Measurements from ENCODE around the gene CCL25.

GRCh38 chr19:8021374-8021773, 31.2 kb upstream of the CCL25 start:
- TF ChIP-seq, protein P1, sequence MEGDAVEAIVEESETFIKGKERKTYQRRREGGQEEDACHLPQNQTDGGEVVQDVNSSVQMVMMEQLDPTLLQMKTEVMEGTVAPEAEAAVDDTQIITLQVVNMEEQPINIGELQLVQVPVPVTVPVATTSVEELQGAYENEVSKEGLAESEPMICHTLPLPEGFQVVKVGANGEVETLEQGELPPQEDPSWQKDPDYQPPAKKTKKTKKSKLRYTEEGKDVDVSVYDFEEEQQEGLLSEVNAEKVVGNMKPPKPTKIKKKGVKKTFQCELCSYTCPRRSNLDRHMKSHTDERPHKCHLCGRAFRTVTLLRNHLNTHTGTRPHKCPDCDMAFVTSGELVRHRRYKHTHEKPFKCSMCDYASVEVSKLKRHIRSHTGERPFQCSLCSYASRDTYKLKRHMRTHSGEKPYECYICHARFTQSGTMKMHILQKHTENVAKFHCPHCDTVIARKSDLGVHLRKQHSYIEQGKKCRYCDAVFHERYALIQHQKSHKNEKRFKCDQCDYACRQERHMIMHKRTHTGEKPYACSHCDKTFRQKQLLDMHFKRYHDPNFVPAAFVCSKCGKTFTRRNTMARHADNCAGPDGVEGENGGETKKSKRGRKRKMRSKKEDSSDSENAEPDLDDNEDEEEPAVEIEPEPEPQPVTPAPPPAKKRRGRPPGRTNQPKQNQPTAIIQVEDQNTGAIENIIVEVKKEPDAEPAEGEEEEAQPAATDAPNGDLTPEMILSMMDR (tag by site-specific recombination; IDR thresholded peaks at IDR 0.05), result no peak
- no peak for TF ChIP-seq ZXDB (tag by site-specific recombination; IDR thresholded peaks at IDR 0.05)
- TF ChIP-seq ZBTB20 (tag by site-specific recombination; IDR thresholded peaks at IDR 0.05), result no peak
- no peak for TF ChIP-seq KLF10 (tag by site-specific recombination; IDR thresholded peaks at IDR 0.05)
- TF ChIP-seq, protein P2, sequence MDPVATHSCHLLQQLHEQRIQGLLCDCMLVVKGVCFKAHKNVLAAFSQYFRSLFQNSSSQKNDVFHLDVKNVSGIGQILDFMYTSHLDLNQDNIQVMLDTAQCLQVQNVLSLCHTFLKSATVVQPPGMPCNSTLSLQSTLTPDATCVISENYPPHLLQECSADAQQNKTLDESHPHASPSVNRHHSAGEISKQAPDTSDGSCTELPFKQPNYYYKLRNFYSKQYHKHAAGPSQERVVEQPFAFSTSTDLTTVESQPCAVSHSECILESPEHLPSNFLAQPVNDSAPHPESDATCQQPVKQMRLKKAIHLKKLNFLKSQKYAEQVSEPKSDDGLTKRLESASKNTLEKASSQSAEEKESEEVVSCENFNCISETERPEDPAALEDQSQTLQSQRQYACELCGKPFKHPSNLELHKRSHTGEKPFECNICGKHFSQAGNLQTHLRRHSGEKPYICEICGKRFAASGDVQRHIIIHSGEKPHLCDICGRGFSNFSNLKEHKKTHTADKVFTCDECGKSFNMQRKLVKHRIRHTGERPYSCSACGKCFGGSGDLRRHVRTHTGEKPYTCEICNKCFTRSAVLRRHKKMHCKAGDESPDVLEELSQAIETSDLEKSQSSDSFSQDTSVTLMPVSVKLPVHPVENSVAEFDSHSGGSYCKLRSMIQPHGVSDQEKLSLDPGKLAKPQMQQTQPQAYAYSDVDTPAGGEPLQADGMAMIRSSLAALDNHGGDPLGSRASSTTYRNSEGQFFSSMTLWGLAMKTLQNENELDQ (tag by site-specific recombination; IDR thresholded peaks at IDR 0.05; ENCODE audit: low read depth), result no peak
- no peak for TF ChIP-seq ZBTB1 (tag by site-specific recombination; IDR thresholded peaks at IDR 0.05)
- TF ChIP-seq RBAK (tag by site-specific recombination; IDR thresholded peaks at IDR 0.05), result no peak
- TF ChIP-seq, protein P3, sequence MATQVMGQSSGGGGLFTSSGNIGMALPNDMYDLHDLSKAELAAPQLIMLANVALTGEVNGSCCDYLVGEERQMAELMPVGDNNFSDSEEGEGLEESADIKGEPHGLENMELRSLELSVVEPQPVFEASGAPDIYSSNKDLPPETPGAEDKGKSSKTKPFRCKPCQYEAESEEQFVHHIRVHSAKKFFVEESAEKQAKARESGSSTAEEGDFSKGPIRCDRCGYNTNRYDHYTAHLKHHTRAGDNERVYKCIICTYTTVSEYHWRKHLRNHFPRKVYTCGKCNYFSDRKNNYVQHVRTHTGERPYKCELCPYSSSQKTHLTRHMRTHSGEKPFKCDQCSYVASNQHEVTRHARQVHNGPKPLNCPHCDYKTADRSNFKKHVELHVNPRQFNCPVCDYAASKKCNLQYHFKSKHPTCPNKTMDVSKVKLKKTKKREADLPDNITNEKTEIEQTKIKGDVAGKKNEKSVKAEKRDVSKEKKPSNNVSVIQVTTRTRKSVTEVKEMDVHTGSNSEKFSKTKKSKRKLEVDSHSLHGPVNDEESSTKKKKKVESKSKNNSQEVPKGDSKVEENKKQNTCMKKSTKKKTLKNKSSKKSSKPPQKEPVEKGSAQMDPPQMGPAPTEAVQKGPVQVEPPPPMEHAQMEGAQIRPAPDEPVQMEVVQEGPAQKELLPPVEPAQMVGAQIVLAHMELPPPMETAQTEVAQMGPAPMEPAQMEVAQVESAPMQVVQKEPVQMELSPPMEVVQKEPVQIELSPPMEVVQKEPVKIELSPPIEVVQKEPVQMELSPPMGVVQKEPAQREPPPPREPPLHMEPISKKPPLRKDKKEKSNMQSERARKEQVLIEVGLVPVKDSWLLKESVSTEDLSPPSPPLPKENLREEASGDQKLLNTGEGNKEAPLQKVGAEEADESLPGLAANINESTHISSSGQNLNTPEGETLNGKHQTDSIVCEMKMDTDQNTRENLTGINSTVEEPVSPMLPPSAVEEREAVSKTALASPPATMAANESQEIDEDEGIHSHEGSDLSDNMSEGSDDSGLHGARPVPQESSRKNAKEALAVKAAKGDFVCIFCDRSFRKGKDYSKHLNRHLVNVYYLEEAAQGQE (tag by site-specific recombination; IDR thresholded peaks at IDR 0.05), result no peak
- TF ChIP-seq ZNF549 (tag by site-specific recombination; IDR thresholded peaks at IDR 0.05), result no peak
- TF ChIP-seq SALL2 (tag by site-specific recombination; IDR thresholded peaks at IDR 0.05; ENCODE audit: borderline replicate concordance), result no peak
- TF ChIP-seq MYNN (tag by site-specific recombination; IDR thresholded peaks at IDR 0.05; ENCODE audit: borderline replicate concordance), result no peak
- TF ChIP-seq TCF7L2 (IDR thresholded peaks at IDR 0.05; ENCODE audit: borderline replicate concordance, low read depth, low read length), result no peak
- no peak for TF ChIP-seq ZNF580 (tag by site-specific recombination; IDR thresholded peaks at IDR 0.05)
- no peak for TF ChIP-seq ZFP37 (tag by site-specific recombination; IDR thresholded peaks at IDR 0.05)

All from HEK293 (cell line).